Hippocampal formation (tissue), 2 donors: Measurements from ENCODE around the gene SORCS1.

Source experiments
- DNase-seq, 2 donors: peaks; one replicate each; lab custom pipeline; 2025; lab: John Stamatoyannopoulos, UW

The SORCS1 gene

DNA sequence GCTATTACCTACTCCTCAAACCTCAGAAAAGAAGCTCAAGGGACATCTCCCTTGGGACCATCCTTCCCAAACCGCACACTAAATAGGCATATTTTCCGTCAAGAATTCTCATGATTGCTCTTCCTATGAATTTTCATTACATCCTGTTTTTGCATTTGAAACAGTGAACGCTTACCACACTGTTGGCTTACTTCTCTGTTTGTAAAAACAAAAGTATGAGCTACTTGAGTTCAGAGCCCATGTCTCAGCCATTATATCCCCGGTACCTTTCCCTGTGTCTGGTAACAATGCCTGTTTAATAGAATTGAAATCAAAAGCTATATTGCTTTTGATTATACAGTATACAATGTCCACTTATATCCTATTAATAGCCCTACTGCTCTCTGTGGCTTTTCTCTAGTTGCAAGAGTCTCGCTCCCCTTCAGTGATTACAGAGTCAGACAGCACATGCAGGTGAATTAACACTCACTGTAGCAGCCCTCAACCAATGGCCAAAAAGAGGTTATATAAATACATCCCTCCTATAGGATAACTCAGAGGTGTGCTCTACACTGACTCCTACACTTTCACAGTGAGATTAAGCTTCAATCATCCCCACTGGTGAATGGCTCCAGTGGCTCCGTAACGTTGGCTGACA is 264.4 kb downstream of the SORCS1 start:
- no peak for DNase-seq

DNA sequence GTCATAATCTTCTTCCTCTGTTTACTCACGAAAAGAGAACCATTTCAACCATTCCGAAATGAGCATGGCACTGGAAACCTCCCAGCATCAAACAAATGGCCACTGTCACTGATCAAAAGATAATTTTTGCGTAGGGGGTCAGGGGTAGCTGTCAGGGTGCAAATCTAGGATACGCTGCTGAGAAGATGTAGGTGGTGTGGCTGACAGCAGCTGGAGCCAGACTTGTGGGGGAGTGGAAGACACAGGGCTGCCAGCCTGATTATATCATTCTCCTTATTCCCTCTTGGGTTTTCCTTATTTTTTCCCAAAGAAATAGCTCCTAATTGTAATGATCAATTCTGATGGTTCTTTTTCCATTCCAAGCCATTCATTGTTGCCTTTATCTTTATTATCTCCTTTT is 266.1 kb downstream of the SORCS1 start:
- DNase-seq: no peak

DNA sequence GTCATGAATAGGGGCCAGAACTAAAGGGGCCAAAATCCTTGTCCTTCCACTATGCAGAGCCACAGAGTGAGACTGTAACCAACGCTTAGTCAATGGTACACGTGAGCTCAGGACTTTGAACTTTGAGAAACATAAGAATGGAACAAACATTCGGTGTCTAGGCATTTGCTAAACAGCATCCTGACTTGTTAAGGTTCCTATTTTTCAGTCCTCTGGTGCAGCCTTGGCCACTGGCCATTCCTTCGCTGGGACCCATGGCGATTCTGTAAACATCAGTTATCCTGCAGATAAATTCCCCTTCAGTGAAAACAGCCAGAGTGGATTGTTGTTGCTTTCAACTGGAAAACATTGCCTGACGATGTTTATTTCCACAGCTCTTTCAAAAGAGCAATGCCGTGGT is 266.8 kb downstream of the SORCS1 start:
- DNase-seq: no peak

DNA sequence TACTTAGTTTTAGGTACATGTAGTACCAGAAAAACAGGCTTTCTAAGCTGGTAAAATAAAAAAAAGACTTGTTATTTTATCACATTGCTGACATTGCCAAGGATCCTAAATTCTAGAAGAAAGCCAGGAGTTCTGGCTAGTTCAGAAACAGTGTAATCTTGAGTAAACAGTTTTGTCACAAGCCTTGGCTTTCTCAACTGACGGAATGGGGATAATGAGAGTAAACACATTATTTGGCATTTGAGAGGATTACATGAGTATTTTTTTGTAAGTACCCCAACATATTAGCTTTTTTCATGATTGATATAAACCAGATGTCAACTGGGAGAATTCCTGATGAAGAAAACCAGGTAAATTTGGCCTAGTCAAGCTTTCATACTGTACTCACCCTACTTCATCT is 269.8 kb downstream of the SORCS1 start:
- DNase-seq: no peak

DNA sequence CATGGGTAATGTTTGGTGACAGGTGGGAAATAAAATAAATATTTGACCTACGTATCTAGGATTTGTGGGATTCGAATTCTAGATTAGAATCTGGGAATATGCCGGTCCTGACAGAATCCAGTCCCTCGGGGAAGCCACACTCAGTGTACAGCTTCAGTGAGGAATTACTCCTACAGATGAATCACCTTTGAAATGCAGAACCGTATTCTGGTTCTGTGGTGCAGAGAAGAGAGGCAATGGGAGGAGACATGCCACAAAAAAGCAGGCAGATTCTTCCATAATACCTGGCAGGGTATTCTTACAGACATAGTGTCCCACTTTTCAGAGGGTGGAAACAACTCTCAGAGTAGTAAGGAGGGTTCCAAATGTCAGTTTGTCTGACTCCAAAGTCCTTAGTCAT is 286.9 kb downstream of the SORCS1 start:
- DNase-seq: no peak

DNA sequence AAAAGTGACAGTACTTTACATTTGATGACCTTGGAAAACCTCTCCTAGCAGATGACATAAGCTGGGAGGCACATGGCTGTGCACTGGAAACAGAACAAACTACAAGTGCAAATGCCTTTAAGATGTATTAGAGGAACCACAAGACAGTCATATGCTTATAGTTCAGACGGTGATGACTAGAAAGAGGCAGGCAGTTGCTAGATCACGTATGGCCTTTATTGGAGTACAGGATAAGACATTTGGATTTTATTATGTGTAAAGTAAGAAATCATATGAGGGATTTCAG is 290.0 kb downstream of the SORCS1 start:
- DNase-seq: no peak

DNA sequence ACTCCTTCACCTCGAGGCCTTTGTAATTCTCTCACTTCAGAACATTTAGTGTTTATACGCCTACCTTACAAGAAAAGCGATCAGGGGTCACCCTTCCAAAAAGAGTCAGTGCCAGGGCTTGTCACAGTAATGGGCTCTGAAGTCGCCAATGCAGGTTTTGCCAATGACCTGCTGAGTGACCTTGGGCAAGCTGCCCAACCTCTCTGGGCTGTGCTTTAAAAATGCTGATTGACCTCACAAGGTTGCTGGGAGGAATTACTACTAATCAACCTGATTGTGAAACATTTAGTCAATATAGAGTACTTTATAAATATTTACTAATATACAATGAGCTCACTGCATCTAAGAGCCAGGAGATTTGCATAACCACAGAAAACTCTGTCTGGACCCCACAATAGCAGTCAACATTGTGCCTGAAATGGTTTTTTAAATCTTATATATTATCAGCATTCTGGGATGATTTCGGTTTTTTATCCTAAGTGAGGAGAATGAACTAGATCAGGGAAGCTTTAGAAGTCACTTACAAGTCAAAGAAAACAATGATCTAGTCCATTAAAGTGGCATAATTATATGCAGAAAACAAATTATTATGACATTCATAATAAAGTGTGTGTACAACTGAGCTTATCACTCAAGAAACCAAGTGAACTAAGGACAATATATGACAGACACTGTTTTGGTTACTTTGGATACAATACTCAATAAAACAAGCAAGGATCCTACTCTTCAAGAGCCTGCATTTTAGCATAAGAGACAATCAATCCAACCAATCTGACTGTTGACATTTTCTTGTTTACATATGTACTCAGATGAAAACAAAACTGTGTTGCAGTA is 290.5 kb downstream of the SORCS1 start:
- DNase-seq: no peak

DNA sequence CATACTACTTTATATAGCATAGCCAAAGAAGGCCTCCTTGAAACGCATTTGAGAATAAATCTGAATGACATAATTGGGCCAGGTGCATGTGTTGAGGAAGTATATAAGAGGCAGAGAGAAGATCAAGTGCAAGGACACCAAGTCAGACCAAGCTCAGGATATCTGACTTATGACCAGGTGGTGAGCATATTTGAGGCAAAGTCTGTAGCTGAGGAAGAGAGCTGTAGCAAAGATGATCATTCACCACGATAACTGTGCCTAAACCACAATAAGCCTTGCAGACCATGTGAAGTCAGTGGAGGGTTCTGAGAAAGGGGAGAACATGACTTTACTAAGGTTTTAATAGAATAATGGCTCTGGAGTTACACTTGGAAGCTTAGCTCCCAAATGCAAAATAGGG is 292.3 kb downstream of the SORCS1 start:
- DNase-seq: no peak

DNA sequence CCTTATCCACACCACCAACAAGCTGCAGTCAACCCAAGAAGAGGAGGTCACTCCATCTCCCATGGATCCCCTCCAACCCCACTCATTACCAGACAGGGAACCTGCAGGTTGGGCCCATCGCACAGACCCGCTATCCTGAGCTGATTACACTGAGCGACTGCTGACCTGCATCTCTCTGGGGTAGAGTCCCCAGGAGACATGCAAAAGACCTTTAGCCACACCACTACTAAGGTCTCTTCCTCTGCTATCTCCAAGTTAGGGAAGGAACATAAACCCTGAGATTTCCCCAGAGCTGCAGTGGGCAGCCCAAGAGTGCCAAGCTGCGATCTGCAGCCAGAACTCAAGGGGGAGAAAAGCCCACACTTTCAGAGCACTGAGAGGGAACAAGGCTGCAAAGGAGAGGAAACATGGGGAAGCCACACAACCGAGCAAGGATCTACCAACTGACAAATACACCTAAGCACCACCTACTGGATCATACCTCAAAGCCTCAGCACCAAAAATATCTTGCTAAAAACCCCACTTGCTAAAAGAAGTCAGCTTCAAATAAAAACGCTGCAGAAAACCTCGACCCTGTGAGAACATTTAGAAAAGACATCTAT is 298.2 kb downstream of the SORCS1 start:
- no peak for DNase-seq

DNA sequence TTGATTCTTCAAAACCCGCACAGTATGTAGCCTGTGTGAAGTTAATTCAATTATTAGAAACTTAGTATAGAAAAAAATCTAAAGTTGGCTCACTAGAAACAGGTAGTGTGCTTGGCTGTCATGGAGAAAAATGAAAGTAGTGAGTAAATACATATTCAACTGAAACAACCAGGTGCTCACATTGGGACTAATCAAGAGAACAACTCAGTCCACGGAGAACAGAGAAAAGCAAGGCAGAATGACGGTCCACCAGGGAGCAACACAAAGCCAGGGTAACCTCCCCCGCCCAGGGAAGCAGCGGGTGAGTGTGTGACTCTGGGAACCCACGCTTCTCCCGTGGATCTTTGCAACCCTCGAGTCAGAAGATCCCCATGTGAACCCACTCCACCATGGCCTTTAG is 300.5 kb downstream of the SORCS1 start:
- DNase-seq: no peak

DNA sequence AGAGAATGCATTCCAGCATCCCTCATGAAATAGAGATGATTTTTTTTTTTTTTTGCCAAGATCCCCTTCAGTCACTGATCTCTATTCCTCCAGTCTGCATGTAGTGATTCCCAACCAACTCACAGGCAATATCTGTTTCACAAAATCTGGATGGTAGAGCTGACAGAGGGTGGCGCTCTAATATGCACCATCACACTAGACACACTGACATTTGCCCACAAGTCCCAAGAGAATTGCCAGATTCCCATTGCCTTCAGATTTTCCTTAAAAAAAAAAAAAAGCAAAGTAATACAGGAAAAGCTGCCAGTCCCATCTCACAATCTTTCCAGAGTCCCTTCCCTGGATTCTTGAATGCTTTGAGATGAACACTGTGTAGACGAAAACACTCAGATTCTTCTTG is 301.0 kb downstream of the SORCS1 start:
- DNase-seq: no peak

DNA sequence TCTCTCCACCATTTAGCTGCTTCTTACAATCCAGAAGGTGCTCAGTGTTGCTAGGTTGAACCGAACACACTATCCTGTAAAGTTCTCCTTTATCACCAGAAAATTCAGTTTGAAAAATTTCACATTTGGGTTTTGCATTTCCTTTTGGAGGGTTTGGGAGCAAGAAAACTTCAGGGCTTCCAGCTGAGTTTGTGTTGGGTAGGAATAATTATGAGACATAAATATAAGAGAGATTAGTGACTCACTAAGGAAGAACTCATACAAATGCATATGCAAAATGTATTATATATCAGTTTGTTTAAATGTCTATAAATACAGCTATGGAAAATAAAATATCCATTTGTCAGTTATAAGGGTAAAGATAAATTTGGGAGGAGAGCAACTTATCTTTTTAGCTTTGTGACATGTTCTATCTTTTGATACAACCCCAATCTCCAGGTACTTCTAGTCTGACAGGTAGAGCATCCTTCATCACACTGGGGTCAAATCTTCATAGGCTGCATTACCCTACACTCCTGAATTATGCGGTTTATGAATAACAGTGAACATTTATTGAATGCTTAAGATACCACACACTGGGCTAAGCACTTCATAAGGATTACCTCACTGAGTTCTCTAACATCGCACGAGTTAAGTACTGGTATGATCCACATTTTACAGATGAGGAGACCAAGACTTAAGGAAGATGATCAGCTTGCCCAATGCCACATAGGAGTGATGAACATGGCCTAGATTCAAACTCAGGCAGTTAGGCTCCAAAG is 304.4 kb downstream of the SORCS1 start:
- no peak for DNase-seq

DNA sequence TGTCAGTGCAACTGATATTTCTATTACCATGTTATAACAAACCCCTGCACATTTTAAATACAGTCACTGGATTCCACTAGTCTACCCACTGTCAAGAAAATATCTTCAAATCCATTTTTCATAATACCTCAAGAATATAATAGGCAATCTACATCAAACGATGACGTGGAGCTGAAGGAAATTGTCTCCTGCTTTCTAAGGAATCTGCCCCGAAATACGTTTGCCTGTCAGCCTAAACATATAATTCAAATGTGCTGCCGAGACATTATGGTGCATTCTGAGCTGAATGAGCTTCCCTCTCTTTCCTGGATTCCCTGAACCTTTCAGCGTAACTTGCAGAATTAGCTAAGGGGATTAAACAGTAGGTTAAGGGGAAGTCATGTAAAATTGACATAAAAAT is 306.8 kb downstream of the SORCS1 start:
- DNase-seq: no peak

DNA sequence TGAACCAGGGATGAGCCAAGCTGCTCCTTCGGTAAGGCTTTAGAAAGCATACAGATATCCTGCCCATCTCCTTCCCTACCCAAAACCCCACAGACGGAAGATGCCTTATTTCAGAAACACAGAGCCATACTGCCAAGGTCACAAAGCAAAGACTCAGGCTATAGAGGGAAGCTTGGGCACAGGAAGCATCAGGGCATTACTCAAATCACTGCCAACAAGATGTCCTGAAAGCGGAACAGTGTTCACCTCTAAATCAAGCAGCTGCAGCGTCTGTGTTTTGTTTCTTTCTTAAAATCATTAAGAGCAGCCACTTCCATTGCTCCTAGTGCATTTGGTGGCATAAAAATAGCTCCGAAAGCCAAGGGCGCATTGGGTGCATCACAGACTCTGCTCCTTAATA is 307.3 kb downstream of the SORCS1 start:
- no peak for DNase-seq

DNA sequence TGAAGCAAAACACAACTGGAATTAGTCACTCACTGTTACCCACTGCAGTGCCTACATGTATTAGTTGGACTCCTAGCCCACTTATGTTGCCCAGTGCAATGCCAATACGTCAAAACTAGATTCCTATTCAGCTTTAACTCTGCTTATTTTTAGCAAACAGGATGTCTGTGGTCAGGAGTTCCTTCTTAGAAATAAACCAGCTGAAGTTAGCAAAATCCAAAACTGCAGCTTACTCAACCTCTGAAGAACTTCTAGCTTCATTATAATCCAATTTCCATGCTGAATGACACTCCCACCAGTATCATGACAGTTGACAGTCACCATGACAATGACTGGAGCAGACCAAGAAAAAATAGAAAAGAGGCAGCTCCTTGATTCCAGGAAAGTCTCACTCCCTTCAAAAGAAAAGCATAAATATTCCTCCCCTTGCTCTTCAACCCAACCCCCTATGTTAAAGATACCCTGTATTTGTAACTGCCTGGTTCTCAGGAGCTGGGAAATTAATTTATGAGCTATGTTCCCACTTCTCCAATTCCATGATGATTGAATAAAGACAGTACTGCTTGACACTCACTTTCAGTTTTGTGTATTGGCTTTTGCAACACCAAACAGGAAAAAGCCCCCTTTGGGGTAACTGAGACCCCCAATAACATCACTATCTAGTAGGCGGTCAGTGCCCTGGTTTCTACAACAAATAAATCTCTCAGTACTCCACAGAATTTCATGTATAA is 327.4 kb downstream of the SORCS1 start:
- no peak for DNase-seq

DNA sequence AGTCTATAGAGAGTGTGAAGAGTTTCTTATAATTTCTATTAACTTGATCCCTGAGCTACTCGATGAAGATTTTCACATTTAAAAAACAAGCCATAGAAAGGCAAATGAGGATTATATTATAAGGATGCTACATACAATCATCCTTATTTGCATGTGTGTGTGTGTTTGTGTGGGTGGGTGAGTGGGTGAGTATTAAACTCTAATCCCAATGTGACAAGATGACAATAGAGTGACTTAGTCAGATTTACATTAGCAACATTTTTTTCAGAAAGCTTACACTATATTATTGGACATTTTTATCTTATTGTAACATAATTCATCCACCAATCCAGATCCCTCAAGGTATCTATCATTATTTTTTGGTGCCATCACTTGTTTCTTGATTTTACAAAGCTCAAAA is 331.7 kb downstream of the SORCS1 start:
- no peak for DNase-seq

DNA sequence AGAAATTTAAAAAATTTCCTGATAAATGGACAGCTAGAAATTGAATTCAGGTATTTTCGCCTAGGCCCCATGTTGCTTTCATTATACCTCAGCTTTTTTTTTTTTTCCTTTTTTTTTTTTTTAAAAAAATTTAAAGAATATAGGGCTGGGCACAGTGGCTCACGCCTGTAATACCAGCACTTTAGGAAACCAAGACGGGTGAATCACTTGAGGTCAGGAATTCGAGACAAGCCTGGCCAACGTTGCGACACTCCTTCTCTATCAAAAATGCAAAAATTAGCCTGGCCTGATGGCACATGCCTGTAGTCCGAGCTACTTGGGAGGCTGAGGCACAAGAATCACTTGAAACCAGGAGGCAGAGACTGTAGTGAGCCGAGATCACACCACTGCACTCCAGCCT is 334.0 kb downstream of the SORCS1 start:
- DNase-seq: no peak

DNA sequence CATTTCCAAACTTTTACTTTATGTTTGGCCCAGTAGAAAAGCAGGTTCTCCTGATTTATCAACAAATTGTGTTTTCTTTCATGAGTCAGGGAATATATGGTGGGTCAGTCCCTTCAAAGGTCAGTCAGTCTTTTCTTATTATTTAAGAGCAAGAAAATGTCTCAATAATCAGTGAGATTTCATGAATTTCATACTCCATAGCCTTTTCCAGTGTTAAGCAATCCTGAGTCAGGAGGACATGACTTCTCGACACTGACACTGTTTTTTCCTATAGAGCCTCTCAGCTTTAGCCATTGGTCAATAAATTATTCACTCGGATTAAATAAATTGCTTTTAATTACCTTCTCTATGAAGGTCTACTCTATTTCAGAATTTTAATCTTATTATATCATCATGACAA is 334.5 kb downstream of the SORCS1 start:
- DNase-seq: no peak

DNA sequence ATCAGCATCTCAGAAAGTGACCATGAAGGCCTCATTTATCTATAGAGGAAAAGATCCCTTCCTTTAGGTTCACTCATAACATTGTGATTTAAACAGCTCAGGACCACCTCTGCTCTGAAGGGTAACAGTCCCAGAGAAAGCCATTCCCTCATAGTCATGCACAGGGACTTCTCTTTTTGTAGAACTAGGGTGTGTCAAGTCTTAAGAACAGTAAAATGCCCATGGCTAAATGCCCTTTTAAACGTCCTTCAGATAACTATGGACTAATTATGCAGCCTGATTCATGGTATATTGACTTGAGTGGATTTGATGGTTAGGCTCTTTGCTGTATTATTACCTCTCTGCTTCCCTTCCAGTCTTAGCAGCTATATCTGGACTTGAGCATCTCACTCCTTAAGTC is 337.8 kb downstream of the SORCS1 start:
- DNase-seq: no peak

DNA sequence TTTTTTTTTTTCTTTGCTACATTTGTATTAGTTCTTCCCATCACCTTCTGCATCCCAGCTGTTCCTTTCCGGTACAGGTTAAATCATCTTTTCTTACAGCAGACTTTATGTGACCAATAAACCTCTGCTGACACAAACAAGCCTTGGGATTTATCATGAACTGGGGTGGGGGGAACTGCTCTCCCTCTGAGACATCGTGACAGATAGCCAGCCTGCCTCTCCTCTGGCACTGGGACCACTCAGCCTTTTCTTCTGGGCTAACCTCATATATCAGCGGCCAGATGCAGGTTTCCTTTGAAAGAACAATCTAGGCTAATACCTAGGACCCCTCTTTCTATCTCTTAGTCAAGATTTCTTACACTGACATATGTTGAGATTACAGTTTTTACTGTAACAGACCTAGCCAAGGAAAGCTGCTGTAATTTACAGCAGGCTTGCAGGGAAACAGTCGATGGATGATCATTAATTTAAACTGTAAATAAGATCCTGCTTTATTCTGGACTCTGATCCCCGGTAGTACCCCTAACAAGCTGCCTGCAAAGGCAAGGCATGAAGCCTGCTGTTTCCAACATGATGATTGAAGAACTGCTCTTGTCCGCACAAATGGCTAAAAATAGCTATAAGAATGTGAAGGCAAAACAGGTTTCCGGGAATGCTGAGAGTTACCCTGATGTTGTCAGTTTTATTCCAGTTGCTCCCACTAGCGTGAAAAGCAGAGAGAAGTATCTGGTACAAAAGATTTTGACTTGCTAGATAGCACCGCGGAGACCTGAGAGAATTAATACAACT is 338.7 kb downstream of the SORCS1 start:
- no peak for DNase-seq

DNA sequence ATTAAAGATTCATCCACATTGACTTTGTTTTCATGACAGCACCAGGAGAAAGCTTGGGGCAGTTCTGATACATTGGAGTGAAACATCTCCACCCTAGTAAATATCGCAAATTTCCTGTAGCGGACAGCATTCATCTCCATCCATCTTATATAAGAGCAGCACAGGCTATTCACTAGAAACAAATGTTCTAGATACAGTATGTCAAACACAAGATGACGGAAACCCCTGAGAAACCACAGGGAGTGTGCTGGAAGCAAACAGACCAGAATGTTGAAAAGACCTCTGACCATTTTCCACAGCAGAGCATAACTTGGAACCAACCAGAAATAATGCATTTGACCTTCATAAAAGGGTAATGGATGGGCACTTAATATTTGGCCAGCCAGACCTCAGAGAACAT is 343.9 kb downstream of the SORCS1 start:
- DNase-seq: no peak
